Ramos (cell line): ENCODE results near the gene CORO6.

Experiments used
- in situ Hi-C: fragments of 300-500 bp; cut with MboI; formaldehyde crosslinking; loops from one replicate; pipeline ENCODE4 v1.14.3; 2022; ENCODE audit warnings: low sequenced_read_pairs; ENCODE audit not compliant: unreplicated experiment

CORO6 gene

GRCh38 chr17:29640981-29641642, 18.4 kb upstream of the CORO6 start:
- in situ Hi-C loops: loop anchor here (25.0 kb wide), 2 partner anchors 296 to 371 kb away; partner anchors contain the start of genes EFCAB5 and SSH2

GRCh38 chr17:29640413-29640812, 17.7 kb upstream of the CORO6 start:
- in situ Hi-C loops: loop anchor here (25.0 kb wide), 2 partner anchors 297 to 372 kb away; partner anchors contain the start of genes EFCAB5 and SSH2

GRCh38 chr17:29633886-29634285, 11.2 kb upstream of the CORO6 start:
- in situ Hi-C loops: loop anchor here (25.0 kb wide), 2 partner anchors 303 to 378 kb away; partner anchors contain the start of genes EFCAB5 and SSH2

- in situ Hi-C loops: loop anchor here (25.0 kb wide), 2 partner anchors 307 to 382 kb away; partner anchors contain the start of genes EFCAB5 and SSH2
These were observed 8.0 kb upstream of the CORO6 start for GRCh38 chr17:29630630-29631193.

GRCh38 chr17:29629839-29630238, 7.1 kb upstream of the CORO6 start:
- in situ Hi-C loops: loop anchor here (25.0 kb wide), 2 partner anchors 307 to 382 kb away; partner anchors contain the start of genes EFCAB5 and SSH2

- in situ Hi-C loops: loop anchor here (25.0 kb wide), 2 partner anchors 309 to 384 kb away; partner anchors contain the start of genes EFCAB5 and SSH2
These were observed 5.9 kb upstream of the CORO6 start for GRCh38 chr17:29628644-29629043.

- in situ Hi-C loops: loop anchor here (25.0 kb wide), 2 partner anchors 309 to 384 kb away; partner anchors contain the start of genes EFCAB5 and SSH2
These were observed 5.2 kb upstream of the CORO6 start for GRCh38 chr17:29627951-29628350.

GRCh38 chr17:29625037-29625750, 2.5 kb upstream of the CORO6 start:
- in situ Hi-C loops: loop anchor here (25.0 kb wide), 2 partner anchors 312 to 387 kb away; partner anchors contain the start of genes EFCAB5 and SSH2

GRCh38 chr17:29624586-29624985, 1.9 kb upstream of the CORO6 start:
- in situ Hi-C loops: no loop called here

GRCh38 chr17:29623283-29623647, 553 bp upstream of the CORO6 start:
- in situ Hi-C loops: no loop called here

- in situ Hi-C loops: no loop called here
These were observed 939 bp downstream of the CORO6 start for GRCh38 chr17:29621751-29622194.

GRCh38 chr17:29620779-29621500, 1.8 kb downstream of the CORO6 start:
- in situ Hi-C loops: no loop called here

- in situ Hi-C loops: no loop called here
These were observed 2.4 kb downstream of the CORO6 start for GRCh38 chr17:29620271-29620670.

GRCh38 chr17:29619251-29619650, 3.5 kb downstream of the CORO6 start:
- in situ Hi-C loops: no loop called here

- in situ Hi-C loops: no loop called here
These were observed 4.2 kb downstream of the CORO6 start for GRCh38 chr17:29618272-29619065.

GRCh38 chr17:29617481-29618271, 5.0 kb downstream of the CORO6 start:
- in situ Hi-C loops: no loop called here

- in situ Hi-C loops: no loop called here
These were observed 5.6 kb downstream of the CORO6 start for GRCh38 chr17:29617125-29617480.

- in situ Hi-C loops: no loop called here
These were observed 6.2 kb downstream of the CORO6 start for GRCh38 chr17:29616300-29617048.
